ENCODE data around the gene GDF2.

GDF2 gene

DNA sequence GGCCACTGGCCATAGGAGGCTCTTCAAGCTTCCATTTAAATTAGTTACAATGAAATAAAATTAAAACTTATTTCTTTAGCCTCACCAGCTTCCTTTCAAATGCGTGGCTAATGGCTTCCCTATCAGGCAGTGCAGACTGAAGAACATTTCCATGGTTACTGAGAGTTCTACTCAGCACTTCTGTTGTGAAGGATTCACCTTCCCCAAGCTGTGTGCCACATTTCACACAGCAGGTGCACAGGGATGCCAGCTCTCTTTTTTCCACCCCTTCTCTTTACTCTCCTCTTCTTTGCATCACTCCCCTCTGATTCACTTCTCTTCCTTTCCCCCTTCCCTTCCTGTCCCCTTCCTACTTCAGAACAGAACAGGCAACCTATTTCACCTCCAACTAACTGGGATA, 833 bp downstream of the GDF2 start:
- no peak overlapping the region for H3K4me3 ChIP-seq
- no peak for DNase-seq
- intact Hi-C loops (cut with DNase I; ENCODE audit: low total_unique reads), result no loop called here

DNA sequence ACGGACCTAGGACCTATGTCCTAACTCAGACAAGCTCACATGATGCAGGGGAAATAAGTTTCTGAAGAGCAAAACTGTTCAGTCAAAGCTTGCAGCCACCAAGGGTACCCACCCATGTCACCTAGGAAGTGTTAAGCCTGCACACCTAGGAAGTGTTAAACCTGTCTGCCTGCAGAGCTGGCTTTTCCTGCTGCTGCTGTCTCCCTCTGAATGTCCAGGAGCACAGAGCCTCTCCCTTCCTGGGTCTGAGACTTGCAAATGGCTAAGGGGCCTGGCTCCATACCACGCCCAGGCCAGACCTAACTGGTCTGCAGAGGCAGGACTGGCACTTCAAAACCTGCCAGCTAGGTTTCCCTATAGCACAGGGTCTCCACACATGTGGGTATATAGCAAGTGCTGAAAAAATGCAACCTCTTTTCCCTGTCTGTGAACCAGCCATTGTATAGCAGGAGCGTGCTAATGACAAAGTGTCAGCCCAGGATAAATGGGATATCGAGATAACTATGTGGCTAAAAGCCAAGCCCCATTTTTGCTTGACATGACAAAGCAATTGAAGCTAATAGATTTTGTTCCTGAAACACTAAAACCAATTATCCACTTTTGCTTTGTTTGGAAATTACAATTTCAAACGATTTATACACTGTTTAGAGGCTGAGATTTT, 1.5 kb downstream of the GDF2 start:
- Histone ChIP-seq H3K36me3 (no peaks in the 10 kb centered on the region), H3K27me3 (peaks cover 0 to 10% of the 10 kb centered on the region in 2 donors), H3K9me3 (no peaks in the 10 kb centered on the region), H3K4me3 (no peak overlapping the region), H3K4me1 (no peaks in the 10 kb centered on the region), H3K27ac (no peak overlapping the region)
- DNase-seq, result peak in 1 of 2 donors; percentile 39
- TF ChIP-seq, protein P1, sequence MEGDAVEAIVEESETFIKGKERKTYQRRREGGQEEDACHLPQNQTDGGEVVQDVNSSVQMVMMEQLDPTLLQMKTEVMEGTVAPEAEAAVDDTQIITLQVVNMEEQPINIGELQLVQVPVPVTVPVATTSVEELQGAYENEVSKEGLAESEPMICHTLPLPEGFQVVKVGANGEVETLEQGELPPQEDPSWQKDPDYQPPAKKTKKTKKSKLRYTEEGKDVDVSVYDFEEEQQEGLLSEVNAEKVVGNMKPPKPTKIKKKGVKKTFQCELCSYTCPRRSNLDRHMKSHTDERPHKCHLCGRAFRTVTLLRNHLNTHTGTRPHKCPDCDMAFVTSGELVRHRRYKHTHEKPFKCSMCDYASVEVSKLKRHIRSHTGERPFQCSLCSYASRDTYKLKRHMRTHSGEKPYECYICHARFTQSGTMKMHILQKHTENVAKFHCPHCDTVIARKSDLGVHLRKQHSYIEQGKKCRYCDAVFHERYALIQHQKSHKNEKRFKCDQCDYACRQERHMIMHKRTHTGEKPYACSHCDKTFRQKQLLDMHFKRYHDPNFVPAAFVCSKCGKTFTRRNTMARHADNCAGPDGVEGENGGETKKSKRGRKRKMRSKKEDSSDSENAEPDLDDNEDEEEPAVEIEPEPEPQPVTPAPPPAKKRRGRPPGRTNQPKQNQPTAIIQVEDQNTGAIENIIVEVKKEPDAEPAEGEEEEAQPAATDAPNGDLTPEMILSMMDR (IDR thresholded peaks at IDR 0.05), result no peak
- intact Hi-C loops (cut with DNase I; ENCODE audit: low total_unique reads), result no loop called here

More for the DNA sequence above, 833 bp downstream of the GDF2 start:
- no peaks in the 10 kb centered on the region for H3K9me3 ChIP-seq
- H3K36me3 ChIP-seq, result no peaks in the 10 kb centered on the region
- TF ChIP-seq, protein P1 (IDR thresholded peaks at IDR 0.05), result no peak
- peaks cover 0 to 10% of the 10 kb centered on the region in 2 donors for H3K27me3 ChIP-seq
- H3K4me1 ChIP-seq, result no peaks in the 10 kb centered on the region
- H3K27ac ChIP-seq, result no peak overlapping the region

GRCh38 chr10:47325303-47326291, 3.3 kb downstream of the GDF2 start:
- peaks cover 0 to 10% of the 10 kb centered on the region in 2 donors for H3K27me3 ChIP-seq
- H3K4me1 ChIP-seq, result no peaks in the 10 kb centered on the region
- no peak overlapping the region for H3K27ac ChIP-seq
- no peaks in the 10 kb centered on the region for H3K9me3 ChIP-seq
- intact Hi-C loops (cut with DNase I; ENCODE audit: low total_unique reads), result no loop called here
- TF ChIP-seq, protein P1 (IDR thresholded peaks at IDR 0.05), result no peak
- peak in 1 of 2 donors; percentile 57 for DNase-seq
- no peaks in the 10 kb centered on the region for H3K36me3 ChIP-seq
- H3K4me3 ChIP-seq, result no peak overlapping the region

DNA sequence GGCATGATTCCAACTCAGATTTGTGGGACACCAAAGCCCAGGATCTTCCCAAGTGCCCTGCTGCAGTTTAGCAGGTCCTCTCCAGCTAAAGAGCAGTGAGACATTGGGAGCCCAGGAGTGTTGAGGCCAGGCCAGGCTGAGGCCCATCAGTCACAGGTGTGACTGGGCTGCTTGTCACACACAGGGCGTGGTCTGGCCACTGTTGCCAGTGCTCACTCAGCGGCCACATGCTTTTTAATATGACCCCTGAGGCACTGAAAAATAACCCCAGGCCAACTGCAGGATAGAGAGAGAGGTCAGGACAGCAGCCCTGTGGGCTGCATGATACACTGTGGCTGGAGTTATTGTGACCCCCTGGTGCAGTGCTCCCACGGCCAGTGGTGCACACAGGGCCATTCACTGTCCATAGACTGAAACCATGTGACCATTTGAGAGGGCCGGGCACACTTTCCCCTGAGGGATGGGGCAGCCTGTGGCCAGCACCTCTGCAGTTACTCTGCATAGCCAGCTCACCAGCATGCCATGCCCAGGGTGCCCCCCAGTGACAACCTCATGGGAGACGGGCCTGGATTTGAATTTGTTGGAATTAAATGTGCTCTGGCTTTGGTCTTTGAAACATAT, 4.2 kb downstream of the GDF2 start:
- no peak overlapping the region for H3K4me3 ChIP-seq
- no peak overlapping the region for H3K27ac ChIP-seq
- DNase-seq, result peak in 1 of 2 donors; percentile 38
- no peaks in the 10 kb centered on the region for H3K9me3 ChIP-seq
- intact Hi-C loops (cut with DNase I; ENCODE audit: low total_unique reads), result no loop called here
- H3K27me3 ChIP-seq, result peaks cover 0 to 10% of the 10 kb centered on the region in 2 donors
- H3K4me1 ChIP-seq, result no peaks in the 10 kb centered on the region
- H3K36me3 ChIP-seq, result no peaks in the 10 kb centered on the region
- TF ChIP-seq, protein P1 (IDR thresholded peaks at IDR 0.05), result no peak

DNA sequence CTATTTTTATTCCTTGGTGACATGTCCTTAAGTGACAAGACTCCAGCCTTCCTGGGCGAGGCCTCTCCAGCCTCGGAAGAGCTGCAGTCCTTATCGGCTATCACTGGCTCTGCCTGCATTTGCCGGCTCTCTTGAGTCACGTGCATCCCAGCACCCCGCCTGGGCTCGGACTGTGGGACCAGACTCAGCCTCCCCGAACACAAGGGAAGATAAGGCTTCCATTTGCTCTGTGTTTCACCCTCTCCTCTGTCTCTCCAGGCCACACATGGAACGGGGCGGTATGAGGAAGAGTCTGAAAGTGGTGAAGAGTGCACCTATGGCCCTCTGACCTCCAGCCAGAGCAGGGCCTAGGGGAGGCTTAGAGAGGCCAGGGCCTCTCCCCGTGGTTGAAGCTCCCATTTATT, 4.7 kb downstream of the GDF2 start:
- Histone ChIP-seq H3K9me3 (no peaks in the 10 kb centered on the region), H3K27ac (no peak overlapping the region), H3K36me3 (no peaks in the 10 kb centered on the region), H3K4me3 (no peak overlapping the region), H3K27me3 (peaks cover 0 to 10% of the 10 kb centered on the region in 2 donors), H3K4me1 (no peaks in the 10 kb centered on the region)
- intact Hi-C loops (cut with DNase I; ENCODE audit: low total_unique reads), result no loop called here
- TF ChIP-seq, protein P1 (IDR thresholded peaks at IDR 0.05), result no peak
- no peak for DNase-seq
